GM19468 (cell line): Measurements from ENCODE around the gene TBX21.

Experiments used
- ATAC-seq: cut with Tn5 transposase; IDR thresholded peaks from one replicate; pipeline ENCODE4 v1.9.1; 2021; ENCODE audit warnings: mild to moderate bottlenecking, moderate library complexity, moderate number of reproducible peaks; ENCODE audit not compliant: unreplicated experiment; ENCODE audit errors: extremely low read depth

TBX21 gene

GRCh38 chr17:47712330-47713023 is 20.6 kb upstream of the TBX21 start:
- ATAC-seq: no peak

GRCh38 chr17:47713980-47714700 is 18.9 kb upstream of the TBX21 start:
- no peak for ATAC-seq

GRCh38 chr17:47714773-47715396 is 18.2 kb upstream of the TBX21 start:
- no peak for ATAC-seq

- ATAC-seq: no peak
Measured at GRCh38 chr17:47715669-47716325, 17.2 kb upstream of the TBX21 start.

GRCh38 chr17:47716375-47716774 is 16.7 kb upstream of the TBX21 start:
- no peak for ATAC-seq

- no peak for ATAC-seq
Measured at GRCh38 chr17:47717261-47717697, 15.8 kb upstream of the TBX21 start.

- no peak for ATAC-seq
Measured at GRCh38 chr17:47717979-47718621, 14.9 kb upstream of the TBX21 start.

- no peak for ATAC-seq
Measured at GRCh38 chr17:47718634-47719405, 14.2 kb upstream of the TBX21 start.

- no peak for ATAC-seq
Measured at GRCh38 chr17:47719411-47720152, 13.5 kb upstream of the TBX21 start.

- no peak for ATAC-seq
Measured at GRCh38 chr17:47720196-47720595, 12.8 kb upstream of the TBX21 start.

GRCh38 chr17:47720754-47721533 is 12.1 kb upstream of the TBX21 start:
- no peak for ATAC-seq

GRCh38 chr17:47721725-47722124 is 11.3 kb upstream of the TBX21 start:
- ATAC-seq: no peak

GRCh38 chr17:47724705-47725104 is 8.3 kb upstream of the TBX21 start:
- no peak for ATAC-seq

GRCh38 chr17:47725446-47726111 is 7.5 kb upstream of the TBX21 start:
- no peak for ATAC-seq

GRCh38 chr17:47726796-47727703 is 6.0 kb upstream of the TBX21 start:
- ATAC-seq: no peak

- no peak for ATAC-seq
Measured at GRCh38 chr17:47727704-47728036, 5.4 kb upstream of the TBX21 start.
